DMS153 treated with DMSO at 0.1 percent for 48 hours (cell line): ENCODE results near the gene ADRA1B.
A peak's percentile ranks its signal among the peaks of the same experiment; 100 is the strongest.

Experiments used
- DNase-seq: peaks from one replicate; lab custom pipeline; 2025; ENCODE audit not compliant: unreplicated experiment; lab: John Stamatoyannopoulos, UW

Gene ADRA1B

DNA sequence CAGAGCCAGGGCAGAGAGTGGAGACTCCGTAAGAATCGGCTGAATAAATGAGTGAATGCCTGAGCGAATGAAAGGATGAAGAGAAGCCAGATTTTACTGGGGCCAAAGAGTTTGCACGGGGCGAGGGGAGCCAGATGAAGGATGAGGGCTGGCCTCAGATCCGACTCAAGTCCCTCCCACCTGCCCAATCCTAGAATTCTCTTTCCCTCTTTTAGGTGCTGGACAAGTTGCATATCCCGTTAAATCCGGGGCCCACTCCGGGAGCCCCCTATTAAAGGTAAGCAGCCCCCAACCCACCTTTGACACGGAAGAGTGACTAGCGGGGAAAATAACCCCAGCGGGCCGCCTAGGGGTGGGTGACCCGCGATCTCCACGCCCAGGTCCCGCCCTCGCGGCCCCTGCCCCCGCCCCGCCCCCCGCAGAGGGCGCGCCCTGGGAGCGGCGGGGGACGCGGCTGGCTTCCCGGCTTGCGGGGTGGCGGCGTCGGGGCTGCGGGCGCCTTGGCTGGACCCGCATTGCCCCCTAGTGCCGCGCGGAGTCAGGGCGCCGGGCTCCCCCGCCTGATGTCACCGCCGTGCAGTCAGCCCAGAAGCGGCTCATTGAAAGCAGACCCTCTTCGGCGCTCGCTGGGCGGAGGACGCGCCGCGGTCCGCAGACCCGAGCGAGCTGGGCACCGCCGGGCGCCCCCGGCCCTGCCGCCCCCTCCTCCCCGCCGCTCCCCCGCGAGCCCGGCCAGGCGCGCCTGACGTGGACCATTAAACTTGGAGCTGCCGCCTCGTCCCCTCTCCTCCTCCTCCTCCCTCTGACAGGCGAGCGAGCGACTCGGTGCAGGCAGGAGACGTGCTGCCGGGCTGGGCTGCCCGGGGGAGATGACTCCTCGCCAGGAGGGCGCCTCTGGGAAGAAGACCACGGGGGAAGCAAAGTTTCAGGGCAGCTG, at the start of gene ADRA1B:
ADRA1B (plus strand) TSS at position 579 of the 937 bp plus-strand sequence. CDS start 424 bp downstream, outside the sequence.
- no peak for DNase-seq

DNA sequence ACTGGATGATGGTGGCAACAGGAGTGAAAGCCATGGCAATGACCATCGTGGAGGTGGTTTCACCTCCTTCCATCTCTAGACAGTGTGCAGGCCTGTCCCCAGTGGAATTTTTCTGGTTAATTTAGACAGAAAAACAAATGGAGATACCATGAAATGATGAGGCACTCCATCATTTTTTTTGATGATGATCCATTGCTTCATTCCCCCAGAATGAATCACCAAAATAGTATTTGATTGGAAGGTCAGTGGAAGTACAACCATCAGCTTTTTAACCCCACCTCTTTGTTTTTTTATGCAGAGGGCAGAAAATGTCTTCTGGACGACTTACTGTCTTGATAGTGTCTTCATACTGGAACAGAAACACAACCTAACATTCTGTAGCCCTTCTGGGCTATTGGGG, 42.6 kb upstream of the ADRA1B start:
- DNase-seq = no peak

DNA sequence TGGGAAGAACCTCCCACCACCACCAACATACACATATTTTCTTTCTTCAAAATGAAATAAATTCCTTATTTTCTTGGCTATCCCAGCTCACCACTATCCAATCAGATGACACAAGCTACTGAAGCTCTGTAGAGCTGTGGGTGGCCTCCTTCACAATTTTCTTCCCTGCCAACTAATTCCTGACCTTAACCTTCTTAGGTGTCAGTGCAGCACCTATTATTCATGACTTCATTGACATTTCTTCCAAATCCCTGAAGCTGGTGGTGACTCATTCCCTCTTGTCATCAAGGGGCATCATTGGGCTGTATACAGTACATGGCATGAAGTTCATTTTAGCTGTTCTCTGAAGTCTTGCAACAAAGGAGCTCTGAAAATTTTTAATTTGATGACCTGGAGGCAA, 42.0 kb upstream of the ADRA1B start:
- no peak for DNase-seq

DNA sequence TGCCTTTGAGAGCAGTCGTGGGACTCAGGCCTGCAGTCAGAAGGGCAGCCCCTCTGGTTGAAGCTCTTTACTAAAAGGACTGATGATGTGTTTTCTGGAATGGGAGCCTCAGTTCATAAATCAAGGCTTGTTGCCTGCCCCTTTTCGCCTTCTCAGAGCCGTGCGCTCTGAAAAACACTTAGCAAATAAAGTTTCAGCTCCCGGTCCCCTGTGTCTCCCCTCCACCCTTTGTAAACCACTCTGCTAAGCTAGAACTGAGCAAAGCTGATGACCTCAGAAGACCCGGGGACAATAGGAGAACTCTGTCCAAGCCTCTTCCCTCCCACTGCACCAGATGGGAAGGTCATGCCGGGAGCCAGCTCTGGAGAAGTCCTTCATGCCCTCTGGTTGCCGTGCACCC, 39.3 kb upstream of the ADRA1B start:
- no peak for DNase-seq

DNA sequence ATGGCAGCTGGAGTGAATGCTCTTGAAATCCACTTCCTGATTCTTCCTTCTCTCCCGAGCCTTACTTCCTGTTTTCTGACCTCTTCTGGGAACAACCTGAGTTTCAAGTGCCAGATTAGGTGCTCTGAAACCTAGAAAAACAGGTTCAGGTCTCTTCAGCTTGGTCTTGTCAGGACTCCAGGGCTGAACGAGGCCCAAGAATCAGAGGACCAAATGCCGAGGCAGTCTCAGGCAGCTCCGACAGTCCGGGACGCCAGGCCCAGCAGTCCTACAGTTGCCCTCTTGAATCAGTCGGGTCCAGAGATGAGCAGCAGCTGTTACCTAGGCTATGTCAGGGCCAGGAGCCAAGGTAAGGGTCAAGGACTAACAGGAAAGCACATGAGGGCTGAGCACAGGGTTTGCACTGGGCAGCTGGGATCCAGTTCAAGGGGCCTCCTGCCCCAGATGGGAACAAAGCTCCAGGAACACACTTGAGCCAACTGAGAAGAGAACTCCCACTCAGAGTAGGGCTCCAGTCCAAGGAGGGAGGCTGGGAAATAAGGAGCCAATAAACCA, 38.3 kb upstream of the ADRA1B start:
- DNase-seq = no peak

DNA sequence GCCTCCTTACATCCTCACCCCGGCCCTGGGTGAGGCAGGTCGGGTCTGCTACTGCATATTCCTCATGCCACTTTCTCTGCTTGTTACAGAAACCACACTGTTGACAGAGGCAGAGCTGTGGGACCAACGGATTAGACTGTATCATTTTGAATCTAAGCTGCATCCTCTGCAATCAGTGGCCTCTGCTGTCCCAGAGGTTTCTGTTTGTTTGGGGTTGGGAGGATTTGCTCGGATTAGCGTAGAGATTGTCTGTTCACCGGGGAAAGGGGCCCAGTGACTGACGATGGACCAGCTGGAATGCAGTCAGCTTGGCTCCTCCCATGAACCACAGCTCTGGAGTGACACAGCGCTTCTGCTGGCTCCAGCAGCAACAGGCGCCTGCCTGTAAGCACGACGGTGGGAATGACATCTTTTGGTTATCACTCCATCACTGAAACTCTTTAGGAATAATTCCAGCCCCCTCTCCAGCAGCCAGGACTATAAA, 37.3 kb upstream of the ADRA1B start:
- DNase-seq = no peak

DNA sequence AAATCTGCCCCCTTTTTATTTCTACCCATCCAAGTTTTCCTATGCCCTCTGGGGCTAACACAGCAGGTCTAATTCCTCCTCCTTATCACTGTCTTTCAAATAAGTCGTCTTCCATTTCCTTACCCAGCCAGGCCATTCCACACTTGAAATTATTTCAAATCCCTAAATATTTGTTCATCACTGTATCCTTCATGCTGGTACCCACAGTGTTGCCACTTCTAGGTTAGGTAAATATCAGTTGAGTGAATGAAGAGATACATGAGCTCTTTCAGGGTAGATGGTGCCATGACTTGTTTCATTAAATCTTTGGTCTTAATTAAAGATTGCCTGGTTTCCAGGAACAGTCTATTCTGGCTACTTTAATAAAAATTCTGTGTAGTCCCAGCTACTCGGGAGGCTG, 35.6 kb upstream of the ADRA1B start:
- no peak for DNase-seq

DNA sequence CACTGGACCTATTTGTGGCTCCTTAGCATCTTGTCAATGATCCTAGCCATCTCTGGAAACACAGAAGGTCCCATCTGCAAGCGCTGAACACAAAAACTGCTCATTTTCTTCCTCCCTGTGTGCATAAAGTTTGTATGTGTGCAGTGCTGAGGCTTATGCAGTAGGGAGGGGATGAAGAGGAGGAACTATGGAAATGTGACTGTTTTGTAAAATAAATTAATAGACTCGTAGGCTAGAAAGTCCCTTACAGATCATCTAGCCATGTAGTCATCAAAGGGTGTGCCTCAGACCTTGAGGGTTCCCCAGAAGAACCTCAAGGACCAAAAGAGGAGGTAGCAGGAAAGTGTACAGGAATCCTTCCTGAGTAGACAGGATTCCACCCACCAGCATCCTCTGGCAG, 34.3 kb upstream of the ADRA1B start:
- no peak for DNase-seq

DNA sequence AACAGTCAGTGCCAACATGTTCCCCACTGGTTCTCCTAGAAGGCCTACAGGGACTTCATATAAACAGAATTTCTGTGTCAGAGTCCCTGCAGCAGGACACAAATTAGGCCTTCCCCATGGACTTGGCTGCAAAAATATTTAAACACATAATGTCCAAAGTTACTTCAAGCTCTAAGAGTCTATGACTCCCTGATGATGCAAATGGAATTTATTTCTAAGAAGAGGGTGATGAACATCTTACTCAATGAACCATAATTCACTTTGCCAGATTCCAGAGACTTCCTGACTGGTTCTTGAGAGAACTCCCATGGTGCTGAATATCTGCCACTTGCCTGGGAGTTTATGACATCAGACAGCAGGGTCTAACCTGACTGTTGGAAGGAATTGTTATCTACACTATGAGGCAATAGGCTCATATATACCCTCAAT, 32.7 kb upstream of the ADRA1B start:
- no peak for DNase-seq

DNA sequence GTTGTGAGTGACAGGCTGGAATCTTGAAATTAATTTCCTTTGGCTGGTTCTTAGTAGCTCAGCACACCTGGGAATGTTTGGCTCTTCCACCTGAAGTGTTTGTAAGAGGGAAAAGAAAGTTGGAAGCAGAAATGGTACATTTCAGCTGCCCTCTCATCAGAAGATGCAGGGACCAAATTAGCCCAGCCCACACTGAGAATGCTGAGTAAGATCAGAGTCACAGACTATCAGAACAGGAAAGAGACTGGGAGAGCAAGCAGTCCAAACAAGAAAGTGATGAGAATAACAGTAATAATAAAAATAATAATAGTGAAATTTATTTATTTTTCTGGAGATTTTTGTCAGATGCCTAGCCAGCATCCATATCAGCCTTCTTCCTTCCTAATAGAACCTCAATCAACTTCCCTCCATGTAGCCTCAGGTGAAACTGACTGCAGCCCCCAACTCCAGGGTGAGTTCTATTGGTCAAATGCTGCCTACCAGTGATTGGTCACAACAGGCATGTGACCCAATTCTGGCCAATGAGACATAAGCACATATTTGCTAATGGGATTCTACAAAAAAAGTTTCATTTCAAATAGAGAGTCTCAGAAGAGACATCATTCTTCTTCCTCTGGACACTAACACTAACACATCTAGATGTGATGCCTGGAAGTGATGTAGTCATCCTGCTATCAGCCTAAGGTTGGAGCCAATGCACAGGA, 31.2 kb upstream of the ADRA1B start:
- no peak for DNase-seq

DNA sequence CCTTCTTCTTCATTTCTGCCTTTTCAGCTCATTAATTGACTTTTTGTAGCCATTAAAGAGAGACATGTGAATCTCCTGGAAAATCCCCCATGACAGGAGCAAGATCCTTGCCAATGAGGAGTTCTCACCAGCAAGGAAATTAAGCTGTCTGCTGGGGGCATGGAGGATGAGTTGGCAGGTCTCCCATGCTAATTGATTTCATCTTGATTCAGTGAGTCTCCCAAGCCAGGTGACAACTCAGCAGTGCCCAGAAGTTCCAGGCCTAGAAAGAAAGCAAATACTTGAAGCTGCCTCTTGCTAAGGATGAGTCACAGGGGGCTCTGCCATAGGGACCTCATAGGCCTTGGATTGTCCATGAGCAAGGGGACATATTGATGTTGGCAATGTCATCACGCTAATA, 30.0 kb upstream of the ADRA1B start:
- no peak for DNase-seq

DNA sequence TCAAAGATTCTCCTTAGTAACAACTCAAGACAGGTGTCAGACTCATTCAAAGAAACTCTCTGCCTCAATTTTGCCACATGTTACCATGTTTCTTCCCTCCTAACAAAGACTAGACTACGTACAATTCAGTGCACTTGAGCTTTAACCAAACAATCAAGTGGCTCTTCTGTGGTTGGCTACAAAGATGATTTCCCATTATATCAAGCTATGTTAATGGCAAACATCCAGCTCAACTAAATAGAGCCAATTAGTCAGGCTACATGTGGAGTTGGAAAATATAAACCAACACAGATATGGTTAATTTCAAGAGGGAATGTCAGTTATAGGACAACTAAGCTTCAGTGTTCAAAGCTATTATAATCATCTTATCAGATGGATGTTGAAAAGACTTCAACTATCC, 29.2 kb upstream of the ADRA1B start:
- peak; percentile 12 for DNase-seq

DNA sequence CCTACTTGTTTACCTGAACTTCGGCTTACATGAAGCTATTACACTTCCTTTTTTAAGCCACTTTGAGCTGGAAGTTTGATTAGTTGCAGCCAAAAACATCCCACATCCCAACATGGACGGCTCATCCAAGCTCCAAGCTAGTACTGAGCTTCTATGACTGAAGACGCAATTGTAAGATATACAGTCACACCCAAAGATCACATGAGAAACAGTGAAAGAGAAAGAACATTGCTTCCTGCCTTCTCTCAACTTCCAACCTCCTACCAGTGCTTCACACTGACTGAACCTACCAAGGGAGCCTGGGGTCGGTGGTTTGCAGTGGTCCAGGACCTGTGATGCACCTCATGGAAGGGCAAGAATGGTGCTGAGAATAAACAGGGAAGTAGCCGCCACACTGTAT, 27.4 kb upstream of the ADRA1B start:
- DNase-seq = no peak

DNA sequence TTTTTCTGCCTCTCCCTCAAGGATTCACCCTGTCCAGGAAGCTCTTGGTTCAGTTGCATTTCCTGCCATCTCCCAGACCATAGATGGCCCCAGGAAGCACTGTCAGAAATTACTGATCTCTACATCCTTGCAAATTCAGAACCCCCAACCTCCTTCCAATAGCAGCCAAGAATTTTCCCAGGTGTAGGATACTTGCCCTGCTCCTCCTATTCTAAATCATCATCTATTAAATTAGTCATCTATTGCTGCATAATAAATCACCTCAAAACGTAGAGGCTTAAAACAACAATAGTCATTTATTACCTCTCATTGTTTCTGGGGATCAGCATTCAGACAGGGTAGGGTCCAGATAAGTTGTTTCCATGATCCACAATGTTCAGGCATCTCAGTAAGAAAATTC, 26.1 kb upstream of the ADRA1B start:
- DNase-seq = no peak

DNA sequence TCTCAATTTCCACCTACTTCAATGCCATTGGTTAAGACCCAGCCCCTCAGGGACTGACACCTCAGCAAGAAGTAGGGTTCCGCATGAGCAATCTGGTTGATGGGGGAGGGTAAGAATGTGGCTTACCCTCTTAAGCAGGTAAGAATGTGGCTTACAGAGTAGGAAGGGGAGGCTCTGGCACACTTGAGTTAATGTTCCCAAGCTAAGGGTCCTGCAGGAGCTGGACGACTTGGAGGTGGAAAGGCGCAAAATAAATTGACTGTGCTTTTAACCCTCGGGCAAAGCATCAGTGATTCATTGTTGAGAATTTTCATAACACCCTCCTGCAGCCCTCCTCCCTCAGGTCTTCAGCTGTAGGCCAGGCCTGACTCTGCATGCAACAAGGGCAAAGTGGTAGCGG, 24.9 kb upstream of the ADRA1B start:
- DNase-seq = no peak

DNA sequence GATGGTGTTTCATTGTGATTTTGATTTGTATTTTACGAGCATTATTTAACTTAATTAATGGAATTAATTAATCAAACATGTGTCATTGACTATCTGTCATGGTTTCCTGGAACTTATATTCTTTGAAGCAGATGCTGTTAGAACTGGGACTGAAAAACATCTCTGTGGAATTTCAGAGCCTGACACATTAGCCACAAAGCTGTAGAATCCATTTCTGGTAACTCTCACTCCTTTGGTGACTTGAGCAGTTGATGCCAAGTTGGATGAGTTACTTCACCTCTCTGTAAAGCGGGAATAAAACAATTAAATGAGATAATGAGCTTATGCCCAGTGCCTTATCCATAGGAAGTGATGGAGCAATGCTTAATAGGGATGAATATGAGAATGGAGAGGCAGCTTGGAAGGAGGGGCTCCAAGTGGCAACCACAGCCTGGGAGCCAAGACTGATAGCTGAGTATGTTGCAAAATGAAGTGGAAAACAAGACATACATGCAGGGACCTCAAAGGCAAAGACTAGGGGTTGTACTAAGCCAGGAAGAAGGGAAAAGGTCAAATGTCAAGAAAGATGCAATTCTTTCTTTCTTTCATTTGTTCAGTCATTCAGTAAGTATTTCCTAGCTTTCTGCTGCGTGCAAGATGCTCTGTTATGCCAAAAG, 23.1 kb upstream of the ADRA1B start:
- no peak for DNase-seq

DNA sequence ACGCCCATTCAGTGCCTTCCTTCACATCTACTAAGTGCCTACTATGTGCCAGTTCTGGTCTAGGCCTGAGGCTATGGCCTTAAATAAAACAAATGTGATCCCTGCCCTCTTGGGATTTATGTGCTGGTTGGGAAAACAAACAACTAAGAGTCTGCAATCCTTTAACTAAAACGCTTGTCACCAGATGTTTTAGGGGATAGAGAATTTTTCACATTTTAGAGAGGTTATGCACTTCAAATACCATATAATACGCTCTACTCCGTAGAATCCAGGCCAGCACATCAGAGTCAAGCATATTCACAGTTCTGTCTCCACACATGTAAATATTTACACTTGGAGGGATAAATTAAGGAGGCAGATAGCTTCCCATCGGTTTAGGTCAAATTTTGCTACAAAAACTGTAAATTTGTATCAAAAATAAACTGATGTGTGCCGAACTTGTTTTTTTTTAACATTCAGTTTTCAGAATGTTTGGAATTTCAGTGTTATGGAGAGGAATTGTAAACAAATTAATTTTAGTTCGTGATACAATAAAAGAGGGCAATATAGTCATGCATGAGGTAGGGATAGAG, 22.0 kb upstream of the ADRA1B start:
- DNase-seq = no peak

DNA sequence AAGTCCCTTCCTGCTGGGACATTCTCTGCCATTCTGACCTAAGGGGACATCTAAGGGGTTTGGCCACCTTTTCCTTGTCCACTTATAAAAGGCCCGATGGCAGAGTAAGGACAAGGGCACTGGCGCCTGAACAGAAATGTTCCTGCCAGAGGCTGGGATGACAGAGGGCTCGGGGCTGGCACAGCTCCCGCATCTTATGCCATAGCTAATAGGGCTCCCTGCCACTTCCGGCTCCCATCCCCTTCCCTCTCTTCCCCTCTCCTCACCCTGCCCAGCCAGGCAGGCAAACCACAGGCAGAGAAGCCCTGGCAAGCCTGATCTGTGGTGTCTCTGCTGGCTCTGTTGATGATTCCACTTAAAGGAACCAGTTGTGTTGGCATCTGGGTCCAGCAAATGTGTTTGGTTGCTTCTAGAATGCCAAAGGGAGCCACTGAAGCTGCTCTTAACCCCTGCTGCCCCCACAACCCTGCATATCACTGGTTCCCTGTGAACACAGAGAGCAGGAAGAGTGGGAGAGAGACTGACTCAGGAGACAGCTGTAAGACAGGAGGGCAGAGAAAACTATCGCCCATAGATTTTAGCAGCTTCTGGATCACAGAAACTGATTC, 18.4 kb upstream of the ADRA1B start:
- DNase-seq = no peak

DNA sequence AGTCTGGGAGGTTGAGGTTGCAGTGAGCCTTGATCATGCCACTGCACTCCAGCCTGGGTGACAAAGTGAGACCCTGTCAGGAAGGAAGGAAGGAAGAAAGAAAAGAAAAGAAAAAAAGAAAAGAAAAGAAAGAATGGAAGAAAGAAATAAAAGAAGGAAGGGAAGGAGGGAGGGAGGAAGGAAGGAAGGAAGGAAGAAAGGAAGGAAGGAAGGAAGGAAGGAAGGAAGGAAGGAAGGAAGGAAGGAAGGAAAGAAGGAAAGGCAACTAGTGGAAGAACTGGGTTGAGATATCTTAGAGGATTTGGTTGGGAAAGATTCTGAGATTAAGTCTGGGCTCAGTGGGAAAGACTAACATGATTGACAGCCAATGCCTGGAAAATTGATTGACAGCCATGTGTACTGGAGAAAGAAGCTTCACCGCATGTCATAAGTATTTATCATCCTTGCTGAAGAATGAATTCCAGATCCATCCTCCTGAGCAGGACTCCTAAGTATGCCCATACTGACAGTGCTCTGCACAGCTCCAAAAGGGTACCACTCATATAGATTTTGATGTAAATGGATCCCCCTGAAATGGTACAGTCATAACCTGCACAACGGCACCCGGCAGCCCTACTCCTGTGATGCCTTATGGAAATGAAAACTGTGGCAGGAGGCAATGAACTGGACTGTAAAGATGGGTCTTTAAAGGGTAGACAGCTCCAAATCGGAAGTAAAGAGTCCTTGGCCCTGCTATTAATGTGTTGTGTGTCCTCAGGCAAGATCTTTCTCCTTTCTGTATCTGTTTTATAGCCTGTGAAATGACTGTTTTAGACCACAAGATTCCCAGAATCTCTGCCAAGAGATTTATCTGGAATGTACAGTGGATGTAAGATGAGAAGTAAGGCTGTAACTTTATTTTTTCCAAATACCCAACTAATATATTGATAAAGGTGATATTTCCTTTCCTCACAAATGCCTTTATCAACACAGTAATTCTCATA, 16.9 kb upstream of the ADRA1B start:
- DNase-seq = no peak
